ENCODE data around the gene CSMD2. TPM values are rescaled to one million over a fixed set of nuclear protein-coding genes. Genes with fewer than 3 reads are reported as not detected.
A peak's percentile ranks its signal among the peaks of the same experiment; 100 is the strongest.

CSMD2 gene
- total RNA-seq, 1 experiment from 2014 or later: 0.22 TPM

GRCh38 chr1:33633019-33633801, 531.8 kb downstream of the CSMD2 start:
- no TSS peak for BruUV-seq (replicated peaks)
- Histone ChIP-seq H4K20me1 (ENCODE audit: insufficient read depth) (no peaks in the 10 kb centered on the region), H2AFZ (ENCODE audit: low read depth, low read length, poor library complexity, severe bottlenecking) (peak overlapping the region; percentile 70), H3K4me1 (ENCODE audit: control insufficient read depth in 1 of 2, insufficient read depth in 2 of 2, low read length in 2 of 2) (peaks cover 0 to 12% of the 10 kb centered on the region in 2 experiments; a peak in 2 of 4 replicates), H3K79me2 (ENCODE audit: insufficient read depth, low read length) (no peaks in the 10 kb centered on the region), H3K27me3 (ENCODE audit: insufficient read depth, low read length) (0 out of 2 replicates have a peak, but pooled peaks cover 5% of the 10 kb centered on the region), H3K9ac (ENCODE audit: low read length) (no peak overlapping the region), H3K4me3 (replicated peaks in 1 of 2; ENCODE audit: low read depth in 1 of 2, low read length in 2 of 2) (no peak overlapping the region), H3K9me2 (ENCODE audit: insufficient read depth) (no peaks in the 10 kb centered on the region), H3K36me3 (ENCODE audit: control insufficient read depth in 1 of 2, insufficient read depth in 2 of 2, low read length in 2 of 2) (no peaks in the 10 kb centered on the region), H3K4me2 (ENCODE audit: low read length) (peak overlapping the region; percentile 35; the same call in 1 of the 2 replicates), H3K9me3 (ENCODE audit: control insufficient read depth in 1 of 2, insufficient read depth in 1 of 2, low read depth in 1 of 2, low read length in 2 of 2) (no peaks in the 10 kb centered on the region), H3K27ac (ENCODE audit: low read depth, low read length) (no peak overlapping the region)
- ATAC-seq (peak; percentile 85), DNase-seq (ENCODE audit: low read depth, low spot score) (peak; percentile 82)
- ChIA-PET POLR2A (interaction anchor here (0.6 kb wide), 1 partner anchor 530 kb away, joined by 3 read pairs; no protein-coding TSS in a partner anchor), RAD21 (ENCODE audit: low non-redundant PET in 1 of 2, low total read pairs in 2 of 2, uncharacterized antibody in 2 of 2, unreplicated experiment in 2 of 2) (interaction anchor here in 1 of 2 experiments (0.9 kb wide), 1 partner anchor 530 kb away, joined by 3 read pairs; no protein-coding TSS in a partner anchor), CTCF (interaction anchor here (0.6 to 2.5 kb wide), 29 partner anchors 9 to 1122 kb away, joined by 3 to 20 read pairs (median 4); partner anchors contain the start of genes GJB5 and HMGB4)
- intact Hi-C loops (cut with micrococcal nuclease): loop anchor here (5.0 kb wide), 1 partner anchor 1109 kb away; no protein-coding TSS in a partner anchor
- TF ChIP-seq FOSL1 (IDR thresholded peaks at IDR 0.05; ENCODE audit: low read depth): no peak
- TF ChIP-seq SRF (IDR thresholded peaks at IDR 0.05; ENCODE audit: low read depth): no peak
- TF ChIP-seq SIN3A (IDR thresholded peaks at IDR 0.05; ENCODE audit: low read depth): no peak
- TF ChIP-seq, protein P1, sequence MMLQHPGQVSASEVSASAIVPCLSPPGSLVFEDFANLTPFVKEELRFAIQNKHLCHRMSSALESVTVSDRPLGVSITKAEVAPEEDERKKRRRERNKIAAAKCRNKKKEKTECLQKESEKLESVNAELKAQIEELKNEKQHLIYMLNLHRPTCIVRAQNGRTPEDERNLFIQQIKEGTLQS (IDR thresholded peaks at IDR 0.05): no peak
- TF ChIP-seq RAD21 (IDR thresholded peaks at IDR 0.05; ENCODE audit: low read depth): peak; percentile 67
- no peak for TF ChIP-seq YY1 (IDR thresholded peaks at IDR 0.05; ENCODE audit: extremely low read depth, insufficient replicate concordance, low read depth, low read length)
- TF ChIP-seq ZBTB33 (IDR thresholded peaks at IDR 0.05; ENCODE audit: extremely low read depth, insufficient replicate concordance, low read length): no peak
- no peak for TF ChIP-seq SP1 (IDR thresholded peaks at IDR 0.05; ENCODE audit: low read depth)
- no peak for TF ChIP-seq TCF7L2 (IDR thresholded peaks at IDR 0.05; ENCODE audit: borderline replicate concordance, extremely low read depth, insufficient read depth, insufficient read length)
- TF ChIP-seq CBX3 (IDR thresholded peaks at IDR 0.05; ENCODE audit: low read depth): 0 out of 2 replicates have a peak, but pooled peaks have one; percentile 20
- no peak for TF ChIP-seq CEBPB (IDR thresholded peaks at IDR 0.05; ENCODE audit: low read depth)
- TF ChIP-seq, protein P2, sequence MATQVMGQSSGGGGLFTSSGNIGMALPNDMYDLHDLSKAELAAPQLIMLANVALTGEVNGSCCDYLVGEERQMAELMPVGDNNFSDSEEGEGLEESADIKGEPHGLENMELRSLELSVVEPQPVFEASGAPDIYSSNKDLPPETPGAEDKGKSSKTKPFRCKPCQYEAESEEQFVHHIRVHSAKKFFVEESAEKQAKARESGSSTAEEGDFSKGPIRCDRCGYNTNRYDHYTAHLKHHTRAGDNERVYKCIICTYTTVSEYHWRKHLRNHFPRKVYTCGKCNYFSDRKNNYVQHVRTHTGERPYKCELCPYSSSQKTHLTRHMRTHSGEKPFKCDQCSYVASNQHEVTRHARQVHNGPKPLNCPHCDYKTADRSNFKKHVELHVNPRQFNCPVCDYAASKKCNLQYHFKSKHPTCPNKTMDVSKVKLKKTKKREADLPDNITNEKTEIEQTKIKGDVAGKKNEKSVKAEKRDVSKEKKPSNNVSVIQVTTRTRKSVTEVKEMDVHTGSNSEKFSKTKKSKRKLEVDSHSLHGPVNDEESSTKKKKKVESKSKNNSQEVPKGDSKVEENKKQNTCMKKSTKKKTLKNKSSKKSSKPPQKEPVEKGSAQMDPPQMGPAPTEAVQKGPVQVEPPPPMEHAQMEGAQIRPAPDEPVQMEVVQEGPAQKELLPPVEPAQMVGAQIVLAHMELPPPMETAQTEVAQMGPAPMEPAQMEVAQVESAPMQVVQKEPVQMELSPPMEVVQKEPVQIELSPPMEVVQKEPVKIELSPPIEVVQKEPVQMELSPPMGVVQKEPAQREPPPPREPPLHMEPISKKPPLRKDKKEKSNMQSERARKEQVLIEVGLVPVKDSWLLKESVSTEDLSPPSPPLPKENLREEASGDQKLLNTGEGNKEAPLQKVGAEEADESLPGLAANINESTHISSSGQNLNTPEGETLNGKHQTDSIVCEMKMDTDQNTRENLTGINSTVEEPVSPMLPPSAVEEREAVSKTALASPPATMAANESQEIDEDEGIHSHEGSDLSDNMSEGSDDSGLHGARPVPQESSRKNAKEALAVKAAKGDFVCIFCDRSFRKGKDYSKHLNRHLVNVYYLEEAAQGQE (IDR thresholded peaks at IDR 0.05; ENCODE audit: low read depth): no peak
- 0 out of 2 replicates have a peak, but pooled peaks have one; percentile 22 for TF ChIP-seq POLR2AphosphoS5 (IDR thresholded peaks at IDR 0.05; ENCODE audit: low read depth, low read length)
- no peak for TF ChIP-seq EGR1 (IDR thresholded peaks at IDR 0.05; ENCODE audit: low read depth)
- no peak for TF ChIP-seq EZH2phosphoT487 (IDR thresholded peaks at IDR 0.05; ENCODE audit: borderline replicate concordance)
- no peak for TF ChIP-seq ZFX (IDR thresholded peaks at IDR 0.05)
- TF ChIP-seq JUND (IDR thresholded peaks at IDR 0.05): no peak
- TF ChIP-seq ELF1 (IDR thresholded peaks at IDR 0.05; ENCODE audit: borderline replicate concordance, low read depth): no peak
- TF ChIP-seq, protein P3, sequence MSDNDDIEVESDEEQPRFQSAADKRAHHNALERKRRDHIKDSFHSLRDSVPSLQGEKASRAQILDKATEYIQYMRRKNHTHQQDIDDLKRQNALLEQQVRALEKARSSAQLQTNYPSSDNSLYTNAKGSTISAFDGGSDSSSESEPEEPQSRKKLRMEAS (IDR thresholded peaks at IDR 0.05): no peak
- no peak for TF ChIP-seq POLR2A (IDR thresholded peaks at IDR 0.05; ENCODE audit: borderline replicate concordance, extremely low read depth, insufficient read depth, insufficient read length)
- no peak for TF ChIP-seq ZNF274 (IDR thresholded peaks at IDR 0.05; ENCODE audit: low read depth, low read length)
- no peak for TF ChIP-seq EZH2 (IDR thresholded peaks at IDR 0.05)
